GM19099 (cell line): ENCODE measurements around the gene FBXL22.

Source experiments
- POLR2A ChIP-seq: IDR thresholded peaks from 3 replicates; pipeline ENCODE4 v1.6.1; 2011; ENCODE audit warnings: low read depth; ENCODE audit not compliant: insufficient read length; ENCODE audit errors: extremely low read depth

The FBXL22 gene

GRCh38 chr15:63600616-63601025 lies 3.4 kb downstream of the FBXL22 start:
- TF ChIP-seq POLR2A = peak; percentile 90

GRCh38 chr15:63601026-63601703 lies 4.0 kb downstream of the FBXL22 start:
- TF ChIP-seq POLR2A = no peak

GRCh38 chr15:63601704-63602185 lies 4.6 kb downstream of the FBXL22 start:
- no peak for TF ChIP-seq POLR2A

GRCh38 chr15:63602595-63602994 lies 5.4 kb downstream of the FBXL22 start:
- no peak for TF ChIP-seq POLR2A

- no peak for TF ChIP-seq POLR2A
Observed at GRCh38 chr15:63603516-63603915, 6.3 kb downstream of the FBXL22 start.

GRCh38 chr15:63604281-63604680 lies 7.1 kb downstream of the FBXL22 start:
- TF ChIP-seq POLR2A = no peak

GRCh38 chr15:63605036-63605435 lies 7.8 kb downstream of the FBXL22 start:
- TF ChIP-seq POLR2A = no peak

- TF ChIP-seq POLR2A = no peak
Observed at GRCh38 chr15:63605816-63606215, 8.6 kb downstream of the FBXL22 start.

- TF ChIP-seq POLR2A = no peak
Observed at GRCh38 chr15:63606308-63606707, 9.1 kb downstream of the FBXL22 start.

GRCh38 chr15:63608989-63609388 lies 11.8 kb downstream of the FBXL22 start:
- no peak for TF ChIP-seq POLR2A

- no peak for TF ChIP-seq POLR2A
Observed at GRCh38 chr15:63609448-63609847, 12.3 kb downstream of the FBXL22 start.

GRCh38 chr15:63610209-63610841 lies 13.1 kb downstream of the FBXL22 start:
- no peak for TF ChIP-seq POLR2A

- TF ChIP-seq POLR2A = no peak
Observed at GRCh38 chr15:63611177-63611576, 14.0 kb downstream of the FBXL22 start.

GRCh38 chr15:63612300-63612699 lies 15.1 kb downstream of the FBXL22 start:
- no peak for TF ChIP-seq POLR2A

GRCh38 chr15:63615935-63616334 lies 18.7 kb downstream of the FBXL22 start:
- no peak for TF ChIP-seq POLR2A

- TF ChIP-seq POLR2A = no peak
Observed at GRCh38 chr15:63623232-63623969, 26.2 kb downstream of the FBXL22 start.
